ENCODE results near the gene RPUSD4.

Gene RPUSD4

GRCh38 chr11:126182787-126183445, 28.5 kb downstream of the RPUSD4 start:
- DNase-seq (ENCODE audit: low read depth in 2 of 2) = no peak

GRCh38 chr11:126181939-126182730, 29.3 kb downstream of the RPUSD4 start:
- DNase-seq (ENCODE audit: low read depth in 2 of 2) = no peak

- DNase-seq (ENCODE audit: low read depth in 2 of 2) = no peak
Observed at GRCh38 chr11:126176853-126177470, 34.5 kb downstream of the RPUSD4 start.

- no peak for DNase-seq (ENCODE audit: low read depth in 2 of 2)
Observed at GRCh38 chr11:126175393-126175792, 36.1 kb downstream of the RPUSD4 start.

GRCh38 chr11:126174816-126175215, 36.6 kb downstream of the RPUSD4 start:
- no peak for DNase-seq (ENCODE audit: low read depth in 2 of 2)

GRCh38 chr11:126173257-126173656, 38.2 kb downstream of the RPUSD4 start:
- no peak for DNase-seq (ENCODE audit: low read depth in 2 of 2)

GRCh38 chr11:126172596-126173038, 38.8 kb downstream of the RPUSD4 start:
- no peak for DNase-seq (ENCODE audit: low read depth in 2 of 2)

GRCh38 chr11:126169291-126169690, 42.2 kb downstream of the RPUSD4 start:
- DNase-seq (ENCODE audit: low read depth in 2 of 2) = no peak

GRCh38 chr11:126167488-126167887, 44.0 kb downstream of the RPUSD4 start:
- no peak for DNase-seq (ENCODE audit: low read depth in 2 of 2)

GRCh38 chr11:126166413-126166812, 45.0 kb downstream of the RPUSD4 start:
- DNase-seq (ENCODE audit: low read depth in 2 of 2) = no peak

- DNase-seq (ENCODE audit: low read depth in 2 of 2) = no peak
Observed at GRCh38 chr11:126165757-126166156, 45.7 kb downstream of the RPUSD4 start.

GRCh38 chr11:126165311-126165720, 46.1 kb downstream of the RPUSD4 start:
- no peak for DNase-seq (ENCODE audit: low read depth in 2 of 2)

- DNase-seq (ENCODE audit: low read depth in 2 of 2) = no peak
Observed at GRCh38 chr11:126164781-126165180, 46.7 kb downstream of the RPUSD4 start.

- no peak for DNase-seq (ENCODE audit: low read depth in 2 of 2)
Observed at GRCh38 chr11:126163779-126164178, 47.7 kb downstream of the RPUSD4 start.

- DNase-seq (ENCODE audit: low read depth in 2 of 2) = no peak
Observed at GRCh38 chr11:126163074-126163700, 48.3 kb downstream of the RPUSD4 start.

GRCh38 chr11:126162306-126163030, 49.0 kb downstream of the RPUSD4 start:
- DNase-seq (ENCODE audit: low read depth in 2 of 2) = no peak

GRCh38 chr11:126161023-126161391, 50.4 kb downstream of the RPUSD4 start:
- no peak for DNase-seq (ENCODE audit: low read depth in 2 of 2)

- no peak for DNase-seq (ENCODE audit: low read depth in 2 of 2)
Observed at GRCh38 chr11:126160345-126161022, 51.0 kb downstream of the RPUSD4 start.

GRCh38 chr11:126159719-126160344, 51.6 kb downstream of the RPUSD4 start:
- no peak for DNase-seq (ENCODE audit: low read depth in 2 of 2)

GRCh38 chr11:126158054-126158791, 53.2 kb downstream of the RPUSD4 start:
- DNase-seq (ENCODE audit: low read depth in 2 of 2) = no peak
